K562 (cell line): ENCODE results near the gene ADAT3.
"Not testable (repeated sequence)": the region's sequence is repeated elsewhere in the genome, so short reads cannot be mapped to it uniquely, and the experiment has no call there.

Experiments
- POLR2A ChIP-seq: fragments of 450-650 bp; conservative IDR thresholded peaks from 2 replicates; pipeline ENCODE4 v1.6.1; 2016
- ZBTB17 ChIP-seq: fragments of 450-650 bp; formaldehyde crosslinking; IDR thresholded peaks from 2 replicates; pipeline ENCODE4 v1.4.0; 2020; ENCODE audit warnings: mild to moderate bottlenecking

GRCh38 chr19:1886360-1886759 lies 18.8 kb upstream of the ADAT3 start:
- not testable (repeated sequence) for TF ChIP-seq POLR2A; ZBTB17 (CRISPR knock-in tag)
